Activated CD4-positive, alpha-beta T cell treated with anti-CD3 and anti-CD28 coated beads, Interleukin-2, amount 50 U/mL, for 24 hours (primary cell): ENCODE data around the gene GANAB.
A peak's percentile ranks its signal among the peaks of the same experiment; 100 is the strongest.
"Not testable (repeated sequence)": the region's sequence is repeated elsewhere in the genome, so short reads cannot be mapped to it uniquely, and the experiment has no call there.

Experiments used
- DNase-seq, 2 donors: peaks; one replicate each; pipeline ENCODE4 v3.0.0-alpha.2; 2020; ENCODE audit warnings: low read depth in 1 of 2, low spot score in 1 of 2

Gene GANAB

GRCh38 chr11:62601372-62602140 lies 44.9 kb downstream of the GANAB start, which contains the start of gene MTA2:
Gene MTA2 (minus strand): TSS chr11:62601865. CDS start chr11:62601450, 415 bp downstream.
- DNase-seq, result peak; percentile 99

- DNase-seq, result peak; percentile 36 to 41
These were observed 45.4 kb downstream of the GANAB start for GRCh38 chr11:62601122-62601371.

- DNase-seq, result no peak
These were observed 45.9 kb downstream of the GANAB start for GRCh38 chr11:62600367-62601121.

- DNase-seq, result no peak
These were observed 46.5 kb downstream of the GANAB start for GRCh38 chr11:62599901-62600300.

- DNase-seq, result peak; percentile 78 to 94
These were observed 47.2 kb downstream of the GANAB start for GRCh38 chr11:62599069-62599696.

- DNase-seq, result no peak
These were observed 51.3 kb downstream of the GANAB start for GRCh38 chr11:62595124-62595523.

- DNase-seq, result peak; percentile 39 to 64
These were observed 52.9 kb downstream of the GANAB start for GRCh38 chr11:62593434-62594044.

GRCh38 chr11:62592989-62593421 lies 53.4 kb downstream of the GANAB start:
- no peak for DNase-seq

- no peak for DNase-seq
These were observed 54.1 kb downstream of the GANAB start for GRCh38 chr11:62592146-62592815.

GRCh38 chr11:62591448-62592145 lies 54.8 kb downstream of the GANAB start, which contains the start of gene TUT1:
Gene TUT1 (minus strand): TSS chr11:62591523. CDS start chr11:62591485, 38 bp downstream.
- DNase-seq, result peak; percentile 88 to 98

- no peak for DNase-seq
These were observed 57.3 kb downstream of the GANAB start for GRCh38 chr11:62588966-62589637.

- not testable (repeated sequence) for DNase-seq
These were observed 61.1 kb downstream of the GANAB start for GRCh38 chr11:62585356-62585755.

- not testable (repeated sequence) for DNase-seq
These were observed 64.7 kb downstream of the GANAB start for GRCh38 chr11:62581735-62582134.

GRCh38 chr11:62580959-62581715 lies 65.3 kb downstream of the GANAB start:
- DNase-seq, result no peak

GRCh38 chr11:62579252-62579651 lies 67.2 kb downstream of the GANAB start:
- DNase-seq, result no peak

- DNase-seq, result no peak
These were observed 67.9 kb downstream of the GANAB start for GRCh38 chr11:62578541-62578940.

- DNase-seq, result no peak
These were observed 69.2 kb downstream of the GANAB start for GRCh38 chr11:62577046-62577714.

GRCh38 chr11:62575837-62576236 lies 70.6 kb downstream of the GANAB start:
- no peak for DNase-seq
